LNCaP clone FGC (cell line): ENCODE results near the gene ACACA.

Source experiments
- DNase-seq: peaks from one replicate; pipeline ENCODE4 v3.0.0-alpha.2; 2011; ENCODE audit warnings: low read depth
- H3K4me3 ChIP-seq: 2 replicates; pipeline ENCODE4 v1.5.1; 2011; ENCODE audit warnings: mild to moderate bottlenecking, low read depth, low read length, control low read depth
- CTCF ChIP-seq: IDR thresholded peaks from 2 replicates; pipeline ENCODE4 v1.5.1; 2012; ENCODE audit warnings: mild to moderate bottlenecking; ENCODE audit not compliant: control insufficient read depth, insufficient read depth; ENCODE audit errors: extremely low read depth

Gene ACACA

GRCh38 chr17:37064206-37064605 lies 342.4 kb downstream of the ACACA start:
- no peak for TF ChIP-seq CTCF
- DNase-seq: no peak
- no peak overlapping the region for H3K4me3 ChIP-seq

- no peak for TF ChIP-seq CTCF
- no peak overlapping the region for H3K4me3 ChIP-seq
- DNase-seq: no peak
These were observed 344.6 kb downstream of the ACACA start for GRCh38 chr17:37062021-37062420.

GRCh38 chr17:37060928-37061327 lies 345.7 kb downstream of the ACACA start:
- H3K4me3 ChIP-seq: no peak overlapping the region
- no peak for DNase-seq
- TF ChIP-seq CTCF: no peak

- TF ChIP-seq CTCF: no peak
- no peak overlapping the region for H3K4me3 ChIP-seq
- no peak for DNase-seq
These were observed 346.5 kb downstream of the ACACA start for GRCh38 chr17:37060094-37060493.

- no peak for TF ChIP-seq CTCF
- no peak for DNase-seq
- no peak overlapping the region for H3K4me3 ChIP-seq
These were observed 347.1 kb downstream of the ACACA start for GRCh38 chr17:37059493-37059892.

- no peak for DNase-seq
- no peak overlapping the region for H3K4me3 ChIP-seq
- no peak for TF ChIP-seq CTCF
These were observed 350.0 kb downstream of the ACACA start for GRCh38 chr17:37056622-37057021.

GRCh38 chr17:37054894-37055293 lies 351.7 kb downstream of the ACACA start:
- H3K4me3 ChIP-seq: no peak overlapping the region
- DNase-seq: no peak
- no peak for TF ChIP-seq CTCF
